ENCODE measurements around the gene SOS2. TPM values are rescaled to one million over a fixed set of nuclear protein-coding genes. Genes with fewer than 3 reads are reported as not detected.

The SOS2 gene
- total RNA-seq, 1 donor from 2014 or later = 26.3 TPM

DNA sequence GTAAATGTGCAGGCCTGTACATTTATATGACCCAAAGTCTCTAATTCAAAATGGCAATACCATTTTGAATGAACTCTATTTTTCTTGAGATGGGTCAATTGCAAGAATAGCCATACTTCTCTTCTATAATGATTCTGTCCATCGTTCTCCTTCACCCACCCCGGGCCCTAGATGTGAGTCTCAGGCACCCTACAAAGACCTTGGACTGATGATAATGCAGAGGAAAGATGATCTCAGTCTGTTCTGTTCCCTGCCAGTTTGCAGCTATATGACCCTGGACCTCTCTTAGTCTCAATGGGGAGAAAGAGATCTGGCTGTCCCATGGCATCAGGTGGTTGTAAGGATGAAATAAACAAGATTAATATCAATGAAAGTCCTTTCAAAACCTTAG is 145.1 kb downstream of the SOS2 start:
- no peak overlapping the region for H3K27ac Mint-ChIP-seq (ENCODE audit: unreplicated experiment)
- H3K36me3 Mint-ChIP-seq (ENCODE audit: low read depth) = no peaks in the 10 kb centered on the region
- H3K4me1 Mint-ChIP-seq = peaks cover 6% of the 10 kb centered on the region
- no peak for DNase-seq (ENCODE audit: low read depth, low spot score)
- no peaks in the 10 kb centered on the region for H3K9me3 Mint-ChIP-seq
- no peaks in the 10 kb centered on the region for H3K27me3 Mint-ChIP-seq (ENCODE audit: low read depth)
- no peak overlapping the region for H3K4me3 Mint-ChIP-seq
- TF ChIP-seq, protein P1, sequence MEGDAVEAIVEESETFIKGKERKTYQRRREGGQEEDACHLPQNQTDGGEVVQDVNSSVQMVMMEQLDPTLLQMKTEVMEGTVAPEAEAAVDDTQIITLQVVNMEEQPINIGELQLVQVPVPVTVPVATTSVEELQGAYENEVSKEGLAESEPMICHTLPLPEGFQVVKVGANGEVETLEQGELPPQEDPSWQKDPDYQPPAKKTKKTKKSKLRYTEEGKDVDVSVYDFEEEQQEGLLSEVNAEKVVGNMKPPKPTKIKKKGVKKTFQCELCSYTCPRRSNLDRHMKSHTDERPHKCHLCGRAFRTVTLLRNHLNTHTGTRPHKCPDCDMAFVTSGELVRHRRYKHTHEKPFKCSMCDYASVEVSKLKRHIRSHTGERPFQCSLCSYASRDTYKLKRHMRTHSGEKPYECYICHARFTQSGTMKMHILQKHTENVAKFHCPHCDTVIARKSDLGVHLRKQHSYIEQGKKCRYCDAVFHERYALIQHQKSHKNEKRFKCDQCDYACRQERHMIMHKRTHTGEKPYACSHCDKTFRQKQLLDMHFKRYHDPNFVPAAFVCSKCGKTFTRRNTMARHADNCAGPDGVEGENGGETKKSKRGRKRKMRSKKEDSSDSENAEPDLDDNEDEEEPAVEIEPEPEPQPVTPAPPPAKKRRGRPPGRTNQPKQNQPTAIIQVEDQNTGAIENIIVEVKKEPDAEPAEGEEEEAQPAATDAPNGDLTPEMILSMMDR (conservative IDR thresholded peaks at IDR 0.05) = no peak

DNA sequence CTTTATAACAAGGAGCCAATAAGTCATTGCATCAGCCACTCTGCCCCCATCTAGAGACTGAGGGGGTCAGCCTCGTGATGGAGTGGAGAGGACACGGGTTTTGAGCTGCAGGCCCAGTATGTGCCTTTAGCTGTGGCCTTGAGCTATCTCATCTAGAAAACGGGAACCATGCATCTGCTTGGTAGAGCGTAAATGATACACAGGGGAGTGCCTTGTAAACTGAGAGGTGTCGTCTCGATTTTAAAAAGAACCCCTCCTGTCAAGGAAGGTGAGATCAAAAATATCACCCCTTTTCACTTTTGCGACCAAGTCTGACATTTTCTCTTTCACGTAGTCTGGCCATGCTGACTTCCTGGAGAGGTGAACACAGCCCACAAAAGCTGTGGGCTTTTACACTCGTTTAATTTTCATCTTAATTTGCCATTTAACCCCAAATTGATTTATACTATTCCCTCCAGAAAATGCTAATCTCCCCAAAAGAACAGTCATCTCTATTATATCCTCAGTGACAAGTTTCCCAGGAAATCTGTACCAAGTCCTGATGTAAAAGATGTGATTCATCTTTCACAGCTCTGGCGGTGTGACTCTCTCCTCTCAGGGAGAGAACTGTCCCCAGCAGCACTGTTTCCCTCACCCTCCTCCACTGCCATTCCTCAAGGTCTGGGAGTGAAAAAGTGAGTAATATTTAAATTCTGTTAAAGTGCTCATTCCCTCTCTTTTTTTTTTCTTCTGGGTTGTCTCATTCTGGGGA is 145.6 kb downstream of the SOS2 start:
- no peaks in the 10 kb centered on the region for H3K27me3 Mint-ChIP-seq (ENCODE audit: low read depth)
- H3K4me3 Mint-ChIP-seq = no peak overlapping the region

DNA sequence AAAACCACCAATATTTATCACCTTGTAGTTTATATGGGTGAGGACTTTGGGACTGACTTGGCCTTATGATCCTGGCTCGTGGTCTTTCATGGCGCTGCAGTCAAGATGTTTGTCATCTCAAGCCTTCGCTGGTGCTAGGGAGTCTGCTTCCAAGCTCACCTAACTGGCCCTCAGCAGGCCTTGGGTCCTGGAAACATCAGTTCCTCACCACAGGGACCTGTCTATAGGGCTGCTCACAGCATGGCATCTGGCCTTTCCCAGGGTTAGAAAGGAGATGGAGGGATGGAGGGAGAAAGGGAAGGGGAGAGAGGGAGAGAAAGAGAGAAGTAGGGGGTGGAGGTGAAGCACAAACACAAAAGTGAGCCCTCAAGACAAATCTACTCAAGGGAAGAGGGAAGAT is 146.7 kb downstream of the SOS2 start:
- Mint-ChIP-seq H3K27me3 (ENCODE audit: low read depth) (no peaks in the 10 kb centered on the region), H3K36me3 (ENCODE audit: low read depth) (no peaks in the 10 kb centered on the region), H3K4me1 (peaks cover 6% of the 10 kb centered on the region), H3K27ac (ENCODE audit: unreplicated experiment) (no peak overlapping the region), H3K4me3 (no peak overlapping the region), H3K9me3 (no peaks in the 10 kb centered on the region)
- TF ChIP-seq, protein P1 (conservative IDR thresholded peaks at IDR 0.05) = no peak
- DNase-seq (ENCODE audit: low read depth, low spot score) = no peak

More for the DNA sequence above, 145.6 kb downstream of the SOS2 start:
- TF ChIP-seq, protein P1 (conservative IDR thresholded peaks at IDR 0.05) = no peak
- no peaks in the 10 kb centered on the region for H3K9me3 Mint-ChIP-seq
- H3K36me3 Mint-ChIP-seq (ENCODE audit: low read depth) = no peaks in the 10 kb centered on the region
- no peak for DNase-seq (ENCODE audit: low read depth, low spot score)
- H3K27ac Mint-ChIP-seq (ENCODE audit: unreplicated experiment) = no peak overlapping the region
- H3K4me1 Mint-ChIP-seq = peaks cover 6% of the 10 kb centered on the region

DNA sequence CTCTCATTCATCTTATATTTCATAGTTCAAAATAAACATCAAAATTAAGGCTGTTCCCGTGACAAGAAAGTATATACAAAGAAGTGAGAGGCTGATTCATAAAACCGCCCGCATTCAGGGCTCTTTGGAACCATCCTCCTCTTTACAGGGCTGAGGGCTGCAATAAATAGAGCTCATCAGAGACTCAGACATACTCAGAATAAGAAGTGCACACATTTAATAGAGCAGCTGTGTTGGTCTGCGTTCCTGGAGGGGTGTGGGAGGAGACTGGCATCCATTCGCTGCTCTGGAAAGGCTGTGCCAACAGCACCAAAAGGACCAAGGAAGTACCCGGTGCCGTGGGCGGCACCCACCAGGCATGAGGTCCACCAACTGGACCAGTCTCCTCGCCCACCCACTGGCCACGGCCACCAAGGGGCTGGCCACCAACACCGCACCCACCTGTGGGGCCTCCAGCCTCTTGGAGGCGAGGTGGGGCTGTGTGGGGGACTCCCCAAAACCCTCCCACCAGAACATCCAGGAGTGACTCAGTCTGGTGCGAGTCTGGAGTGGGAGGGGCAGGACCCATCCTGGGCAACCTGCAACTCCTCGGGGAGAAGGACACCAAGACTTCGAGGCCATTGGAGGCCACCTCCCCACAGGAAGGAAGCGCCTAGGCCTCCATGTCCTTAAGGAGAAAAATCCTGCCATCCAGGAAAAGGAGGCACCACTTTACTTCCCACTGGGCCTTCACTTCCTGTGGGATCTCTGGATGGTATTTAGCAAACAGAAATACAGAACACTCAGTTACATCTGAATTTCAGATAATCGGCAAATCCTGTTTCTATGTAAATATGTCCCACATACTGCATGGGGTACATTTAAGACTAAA is 147.7 kb downstream of the SOS2 start:
- Mint-ChIP-seq H3K27ac (ENCODE audit: unreplicated experiment) (no peak overlapping the region), H3K4me3 (no peak overlapping the region)
- TF ChIP-seq, protein P1 (conservative IDR thresholded peaks at IDR 0.05) = no peak

DNA sequence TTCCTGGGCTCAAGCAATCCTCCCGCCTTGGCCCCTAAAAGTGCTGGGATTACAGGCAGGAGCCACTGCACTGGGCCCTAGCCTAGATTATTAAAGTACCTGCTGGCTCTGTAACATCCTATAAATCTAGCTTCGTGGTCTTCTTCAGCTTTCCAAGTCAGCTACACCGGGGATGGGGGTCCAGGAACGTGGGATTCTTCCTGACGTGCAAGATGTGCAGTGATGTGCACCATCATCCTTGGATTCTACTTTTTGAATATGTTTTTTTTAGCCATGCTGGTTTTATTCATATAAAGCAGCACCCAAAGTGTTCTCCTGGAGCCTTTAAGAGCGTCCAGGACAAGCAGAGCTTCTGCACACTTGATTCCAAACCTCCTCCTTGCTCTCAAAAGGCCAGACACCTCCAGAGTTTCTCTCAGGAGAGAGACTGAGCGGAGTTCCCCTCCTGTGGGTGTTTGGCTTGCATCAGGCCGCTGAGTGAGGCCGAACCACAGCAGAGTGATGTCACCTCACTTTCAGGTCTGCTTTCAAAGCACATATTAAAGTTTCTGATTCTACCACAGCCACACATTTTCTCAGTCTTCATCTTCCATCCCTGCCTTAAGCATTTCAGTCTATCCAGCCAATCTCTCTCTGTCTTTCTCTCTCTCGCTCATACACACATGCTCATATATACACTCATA is 148.5 kb downstream of the SOS2 start:
- Mint-ChIP-seq H3K9me3 (no peaks in the 10 kb centered on the region), H3K27ac (ENCODE audit: unreplicated experiment) (no peak overlapping the region), H3K4me1 (peaks cover 6% of the 10 kb centered on the region), H3K36me3 (ENCODE audit: low read depth) (no peaks in the 10 kb centered on the region), H3K27me3 (ENCODE audit: low read depth) (no peaks in the 10 kb centered on the region), H3K4me3 (no peak overlapping the region)
- no peak for DNase-seq (ENCODE audit: low read depth, low spot score)
- TF ChIP-seq, protein P1 (conservative IDR thresholded peaks at IDR 0.05) = no peak

More for the DNA sequence above, 147.7 kb downstream of the SOS2 start:
- DNase-seq (ENCODE audit: low read depth, low spot score) = no peak
- Mint-ChIP-seq H3K36me3 (ENCODE audit: low read depth) (no peaks in the 10 kb centered on the region), H3K27me3 (ENCODE audit: low read depth) (no peaks in the 10 kb centered on the region), H3K9me3 (no peaks in the 10 kb centered on the region), H3K4me1 (peaks cover 6% of the 10 kb centered on the region)
